Esophagus squamous epithelium (tissue), 5 donors: Measurements from ENCODE around the gene MRPS9. TPM values are rescaled to one million over a fixed set of nuclear protein-coding genes. Genes with fewer than 3 reads are reported as not detected.

ENCODE experiments used
- DNase-seq: peaks from one replicate; lab custom pipeline; 2025; lab: John Stamatoyannopoulos, UW
- H3K27ac ChIP-seq, 4 donors: fragments of 200-600 bp; sonication (generic); one replicate each; pipeline ENCODE4 v1.5.1; 2016 to 2019; ENCODE audit warnings: mild to moderate bottlenecking in 1 of 4
- H3K27me3 ChIP-seq, 4 donors: fragments of 200-600 bp; sonication (generic); 1 replicate in 3 of 4; 2 replicates in 1 of 4; pipeline versions ENCODE4 v1.5.1 to v1.6.0; 2017 to 2021; ENCODE audit warnings: antibody characterized with exemption in 1 of 4
- H3K36me3 ChIP-seq, 3 donors: fragments of 200-600 bp; sonication (generic); one replicate each; pipeline ENCODE4 v1.5.1; 2016 to 2019
- H3K4me1 ChIP-seq, 3 donors: fragments of 200-600 bp; sonication (generic); one replicate each; pipeline ENCODE4 v1.5.1; 2017 to 2019
- H3K4me3 ChIP-seq, 4 donors: fragments of 200-600 bp; sonication (generic); 1 replicate in 3 of 4; 2 replicates in 1 of 4; pipeline ENCODE4 v1.5.1; 2016 to 2019; ENCODE audit warnings: mild to moderate bottlenecking in 2 of 4, moderate library complexity in 1 of 4
- H3K9me3 ChIP-seq, 3 donors: fragments of 200-600 bp; sonication (generic); one replicate each; pipeline ENCODE4 v1.5.1; 2016 to 2019
- POLR2A ChIP-seq, 4 donors: fragments of 450-650 bp; IDR thresholded peaks; one replicate each; pipeline ENCODE4 v1.6.1; 2017; ENCODE audit warnings: antibody characterized with exemption in 4 of 4, mild to moderate bottlenecking in 4 of 4, moderate library complexity in 3 of 4
- WGBS, 2 donors: methylation state at CpG; one replicate each; pipeline ENCODE4 v1.1.5; 2018; 5-methylcytosine and 5-hydroxymethylcytosine counted together
- intact Hi-C: fragments of 100-400 bp; cut with DNase I; formaldehyde crosslinking; loops from one replicate; pipeline ENCODE4 v1.15.0; 2022
- total RNA-seq, 4 donors: library from RNA; depleted of rRNA; stranded (reverse); fragments of >200 nt; gene quantifications; one replicate each; pipeline ENCODE4 v1.1.0, GENCODE V29; 2016
- TF ChIP-seq, protein P1 (sequence below), 6 experiments: fragments of 450-650 bp in 4 of 6; fragments of 200-600 bp in 2 of 6; sonication (generic) in 2 of 6; IDR thresholded peaks; one replicate each; pipeline ENCODE4 v1.5.1; 2016 to 2019; ENCODE audit warnings: antibody characterized with exemption in 6 of 6, mild to moderate bottlenecking in 4 of 6, moderate library complexity in 4 of 6
- donor health status: DM: yes; HTN: yes; CAD: no.

MRPS9 gene
- total RNA-seq, 4 donors from 2014 or later = 14.1 to 20.5 (median 18.8) TPM

DNA sequence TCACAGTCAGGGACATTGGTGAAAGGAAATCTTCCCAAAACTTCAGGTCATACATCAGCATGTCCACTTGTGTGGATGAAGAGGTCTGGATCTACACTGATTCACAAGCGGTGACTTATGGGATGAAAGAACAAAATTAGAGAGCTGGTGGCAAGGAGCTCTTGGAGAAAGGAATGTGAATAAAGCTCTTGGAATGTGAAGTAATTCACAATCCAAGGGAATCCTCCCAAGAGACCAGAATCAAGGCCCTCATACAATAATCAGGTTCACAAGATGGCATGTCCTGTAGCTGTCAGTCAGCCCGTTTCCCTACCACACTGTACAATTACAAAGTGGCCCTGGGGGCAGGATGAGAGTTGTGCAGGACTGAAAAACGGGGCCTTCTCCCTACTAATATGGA, 96.2 kb downstream of the MRPS9 start:
- H3K9me3 ChIP-seq = no peaks in the 10 kb centered on the region
- H3K27me3 ChIP-seq = peaks cover 0 to 3% (median 0%) of the 10 kb centered on the region in 4 donors
- TF ChIP-seq POLR2A (IDR thresholded peaks at IDR 0.05) = no peak
- TF ChIP-seq, protein P1, sequence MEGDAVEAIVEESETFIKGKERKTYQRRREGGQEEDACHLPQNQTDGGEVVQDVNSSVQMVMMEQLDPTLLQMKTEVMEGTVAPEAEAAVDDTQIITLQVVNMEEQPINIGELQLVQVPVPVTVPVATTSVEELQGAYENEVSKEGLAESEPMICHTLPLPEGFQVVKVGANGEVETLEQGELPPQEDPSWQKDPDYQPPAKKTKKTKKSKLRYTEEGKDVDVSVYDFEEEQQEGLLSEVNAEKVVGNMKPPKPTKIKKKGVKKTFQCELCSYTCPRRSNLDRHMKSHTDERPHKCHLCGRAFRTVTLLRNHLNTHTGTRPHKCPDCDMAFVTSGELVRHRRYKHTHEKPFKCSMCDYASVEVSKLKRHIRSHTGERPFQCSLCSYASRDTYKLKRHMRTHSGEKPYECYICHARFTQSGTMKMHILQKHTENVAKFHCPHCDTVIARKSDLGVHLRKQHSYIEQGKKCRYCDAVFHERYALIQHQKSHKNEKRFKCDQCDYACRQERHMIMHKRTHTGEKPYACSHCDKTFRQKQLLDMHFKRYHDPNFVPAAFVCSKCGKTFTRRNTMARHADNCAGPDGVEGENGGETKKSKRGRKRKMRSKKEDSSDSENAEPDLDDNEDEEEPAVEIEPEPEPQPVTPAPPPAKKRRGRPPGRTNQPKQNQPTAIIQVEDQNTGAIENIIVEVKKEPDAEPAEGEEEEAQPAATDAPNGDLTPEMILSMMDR (IDR thresholded peaks at IDR 0.05) = no peak
- DNase-seq = no peak
- intact Hi-C loops = no loop called here
- H3K36me3 ChIP-seq = no peaks in the 10 kb centered on the region
- H3K4me3 ChIP-seq = no peak overlapping the region
- H3K27ac ChIP-seq = no peak overlapping the region
- 72 to 78% methylated on average over 2 to 3 of the region's 3 CpGs for WGBS, 2 donors
- no peaks in the 10 kb centered on the region for H3K4me1 ChIP-seq

DNA sequence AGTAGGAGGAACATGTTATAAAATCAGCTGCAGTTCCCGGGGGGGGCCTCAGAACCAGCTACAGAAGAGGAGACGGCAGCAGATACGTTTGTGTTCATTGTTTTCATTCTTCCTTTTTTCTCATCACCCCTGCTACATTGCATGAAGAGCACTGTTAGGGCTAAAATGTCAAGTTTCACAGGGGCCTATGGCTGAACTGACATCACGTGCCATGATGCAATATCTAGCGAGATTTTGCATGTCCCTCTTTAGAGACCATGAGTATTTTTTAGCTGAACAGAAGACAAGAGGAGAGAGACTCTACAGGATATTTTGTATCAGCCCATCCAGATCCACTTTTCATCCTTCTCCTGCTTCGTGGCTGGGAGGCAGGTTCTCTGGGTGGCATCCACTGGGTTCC, 97.6 kb downstream of the MRPS9 start:
- H3K4me1 ChIP-seq = no peaks in the 10 kb centered on the region
- H3K27me3 ChIP-seq = peaks cover 0 to 8% (median 0%) of the 10 kb centered on the region in 4 donors
- WGBS, 2 donors = 86 to 88% methylated on average over 6 of the region's 6 CpGs
- H3K36me3 ChIP-seq = no peaks in the 10 kb centered on the region
- H3K9me3 ChIP-seq = no peaks in the 10 kb centered on the region
- TF ChIP-seq, protein P1 (IDR thresholded peaks at IDR 0.05) = no peak
- no peak for TF ChIP-seq POLR2A (IDR thresholded peaks at IDR 0.05)
- no peak overlapping the region for H3K27ac ChIP-seq
- no peak overlapping the region for H3K4me3 ChIP-seq
- intact Hi-C loops = no loop called here
- no peak for DNase-seq

DNA sequence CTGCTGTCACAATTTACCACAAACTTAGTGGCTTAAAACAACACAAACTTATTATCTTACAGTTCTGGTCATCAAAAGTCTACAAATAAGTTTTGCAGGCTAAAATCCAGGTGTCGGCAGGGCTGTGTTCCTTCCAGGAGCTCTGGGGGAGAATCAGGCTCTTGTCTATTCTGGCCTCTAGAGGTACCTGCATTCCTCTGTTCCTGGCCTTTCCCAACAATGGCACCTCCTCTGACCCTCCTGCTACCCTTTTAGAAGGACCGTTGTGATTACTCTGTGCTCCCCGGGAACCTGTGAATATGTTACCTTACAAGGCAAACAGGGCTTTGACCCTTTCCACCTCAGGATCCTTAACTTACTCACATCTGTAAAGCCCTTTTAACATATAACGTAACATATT, 98.5 kb downstream of the MRPS9 start:
- H3K27me3 ChIP-seq = peaks cover 0 to 8% (median 0%) of the 10 kb centered on the region in 4 donors
- H3K36me3 ChIP-seq = no peaks in the 10 kb centered on the region
- no peaks in the 10 kb centered on the region for H3K9me3 ChIP-seq
- 71 to 79% methylated on average over 4 of the region's 4 CpGs for WGBS, 2 donors
- no peak overlapping the region for H3K4me3 ChIP-seq
- TF ChIP-seq POLR2A (IDR thresholded peaks at IDR 0.05) = no peak
- TF ChIP-seq, protein P1 (IDR thresholded peaks at IDR 0.05) = no peak
- H3K27ac ChIP-seq = no peak overlapping the region
- no peak for DNase-seq
- intact Hi-C loops = no loop called here
- H3K4me1 ChIP-seq = no peaks in the 10 kb centered on the region

DNA sequence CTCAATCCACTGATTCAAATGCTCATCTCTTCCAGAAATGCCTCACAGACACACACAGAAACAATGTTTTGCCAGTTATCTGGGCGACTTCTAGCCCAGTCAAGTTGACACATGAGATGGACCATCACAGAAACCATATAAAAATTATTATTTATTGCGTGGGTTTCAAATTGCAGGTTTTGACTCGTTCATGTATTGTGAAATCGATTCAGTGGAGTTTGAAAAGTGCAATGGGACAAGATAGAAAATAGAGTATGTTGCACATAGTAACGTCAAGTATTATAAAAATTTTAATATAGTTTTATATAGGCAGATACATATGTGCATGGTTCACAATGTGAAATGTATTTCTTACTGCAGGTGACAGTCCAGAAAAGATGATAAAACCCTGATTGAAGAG, 100.8 kb downstream of the MRPS9 start:
- DNase-seq = no peak
- 55 to 57% methylated on average over 5 of the region's 5 CpGs for WGBS, 2 donors
- H3K4me1 ChIP-seq = peaks cover 0 to 9% (median 3%) of the 10 kb centered on the region in 3 donors
- H3K27ac ChIP-seq = no peak overlapping the region
- no peak overlapping the region for H3K4me3 ChIP-seq
- intact Hi-C loops = no loop called here
- no peaks in the 10 kb centered on the region for H3K9me3 ChIP-seq
- TF ChIP-seq, protein P1 (IDR thresholded peaks at IDR 0.05) = no peak
- no peak for TF ChIP-seq POLR2A (IDR thresholded peaks at IDR 0.05)
- no peaks in the 10 kb centered on the region for H3K36me3 ChIP-seq
- peaks cover 0 to 27% (median 2%) of the 10 kb centered on the region in 4 donors for H3K27me3 ChIP-seq

DNA sequence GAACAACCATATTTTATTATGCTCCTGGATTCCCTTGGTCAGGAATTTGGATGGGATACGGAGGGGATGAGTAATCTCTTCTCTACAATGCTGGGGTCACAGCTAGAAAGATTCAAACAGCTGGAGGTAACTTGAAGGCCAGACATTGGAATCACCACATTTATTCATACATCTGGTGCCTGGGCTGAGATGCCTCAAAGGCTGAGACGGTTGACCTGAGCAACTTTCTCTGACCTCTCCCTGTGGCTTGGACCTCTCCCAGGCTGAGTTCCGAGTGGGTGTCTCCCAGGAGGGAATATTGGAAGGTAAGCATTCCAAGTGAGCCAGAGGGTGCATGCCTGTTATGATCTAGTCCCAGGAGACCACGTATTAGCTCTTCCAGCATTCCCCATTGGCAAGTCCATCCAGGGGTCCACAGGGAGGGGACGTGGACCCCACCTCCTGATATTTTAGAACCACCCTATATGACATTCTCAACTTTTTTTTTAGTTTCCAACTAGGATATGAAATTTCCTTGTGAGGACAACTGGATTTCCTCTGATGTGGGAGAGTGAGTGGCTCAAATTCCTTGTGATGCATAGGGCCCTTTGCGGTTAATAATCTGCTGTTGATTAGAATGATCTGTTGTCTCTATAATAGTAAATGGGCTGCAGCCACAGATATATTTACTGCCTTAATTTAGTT, 101.8 kb downstream of the MRPS9 start:
- H3K4me3 ChIP-seq = no peak overlapping the region
- peaks cover 3 to 19% (median 4%) of the 10 kb centered on the region in 3 donors for H3K4me1 ChIP-seq
- no peak for DNase-seq
- intact Hi-C loops = no loop called here
- no peaks in the 10 kb centered on the region for H3K36me3 ChIP-seq
- WGBS, 2 donors = 71 to 81% methylated on average over 5 to 6 of the region's 6 CpGs
- no peaks in the 10 kb centered on the region for H3K9me3 ChIP-seq
- peaks cover 0 to 37% (median 2%) of the 10 kb centered on the region in 4 donors for H3K27me3 ChIP-seq
- no peak overlapping the region for H3K27ac ChIP-seq
- TF ChIP-seq, protein P1 (IDR thresholded peaks at IDR 0.05) = no peak
- TF ChIP-seq POLR2A (IDR thresholded peaks at IDR 0.05) = no peak
